HG03378 (cell line): ENCODE measurements around the gene GALNT17.

ENCODE experiments used
- ATAC-seq: cut with Tn5 transposase; IDR thresholded peaks from one replicate; pipeline ENCODE4 v1.9.1; 2021; ENCODE audit warnings: mild to moderate bottlenecking, moderate library complexity; ENCODE audit not compliant: unreplicated experiment

The GALNT17 gene

DNA sequence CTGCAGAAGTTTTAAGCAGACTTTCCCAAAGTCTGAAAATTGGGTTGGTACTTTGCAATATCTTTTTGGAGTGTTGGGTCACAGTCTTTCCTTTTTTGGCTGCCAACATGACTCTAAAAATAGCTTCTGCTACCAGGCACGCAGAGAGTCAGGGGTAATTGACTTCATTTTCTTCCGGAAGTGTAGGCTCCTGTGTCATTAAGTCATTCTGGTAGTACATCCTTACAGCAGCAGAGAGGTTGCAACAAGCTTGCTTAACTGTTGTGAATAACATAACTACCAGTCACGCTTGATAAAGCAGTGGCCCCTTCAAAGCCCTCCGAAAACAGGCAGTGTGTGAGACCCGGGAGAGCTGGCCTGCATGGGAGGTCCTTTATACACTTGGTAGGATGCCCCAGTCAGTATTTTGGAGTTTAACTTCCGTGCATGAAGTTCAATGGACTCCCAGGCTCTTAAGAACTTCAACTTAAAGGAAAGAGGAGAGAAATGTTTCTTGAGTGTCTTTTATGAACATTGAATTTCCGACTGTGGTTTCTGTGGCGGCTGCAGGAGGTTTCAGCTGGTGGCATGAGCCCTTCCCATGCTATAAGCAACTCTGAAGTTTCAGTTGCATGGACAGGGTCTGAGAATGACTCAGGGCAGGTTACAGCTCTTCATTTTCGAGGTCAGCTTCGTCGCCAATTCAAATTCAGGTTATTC, 310.7 kb downstream of the GALNT17 start:
- no peak for ATAC-seq

DNA sequence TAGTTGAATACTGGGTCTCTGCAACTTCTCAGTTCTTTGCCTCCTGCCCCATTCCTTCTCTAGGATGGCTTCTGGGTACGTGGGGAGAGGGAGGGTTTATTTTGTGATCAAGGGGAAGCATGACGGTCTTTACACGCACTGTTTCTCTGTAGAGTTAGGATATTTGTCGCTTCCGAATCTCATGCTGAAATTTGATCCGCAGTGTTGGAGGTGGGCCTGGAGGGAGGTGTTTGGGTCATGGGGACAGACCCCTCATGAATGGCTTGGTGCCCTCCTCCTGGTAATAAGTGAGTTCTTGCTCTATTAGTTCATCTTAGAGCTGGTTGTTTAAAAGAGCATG, 311.2 kb downstream of the GALNT17 start:
- ATAC-seq: no peak

DNA sequence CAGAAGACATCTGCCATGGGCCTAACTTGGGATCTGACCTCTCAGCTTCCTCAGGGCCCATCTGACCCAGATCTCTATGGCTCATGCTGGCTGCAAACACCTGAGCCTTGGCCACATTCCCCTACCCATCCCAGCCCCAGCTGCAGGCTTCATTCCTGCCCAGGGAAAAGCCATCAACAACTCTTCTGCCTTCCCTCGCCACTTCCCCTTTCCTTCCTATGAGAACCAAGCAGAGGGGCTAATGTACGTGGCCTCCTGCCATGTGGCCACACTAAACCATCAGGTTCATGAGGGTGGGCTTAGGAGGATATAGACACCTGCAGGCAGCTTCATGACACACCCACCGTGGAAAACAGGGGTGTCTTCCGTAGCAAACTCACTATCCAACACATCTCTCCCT, 312.2 kb downstream of the GALNT17 start:
- ATAC-seq: no peak

DNA sequence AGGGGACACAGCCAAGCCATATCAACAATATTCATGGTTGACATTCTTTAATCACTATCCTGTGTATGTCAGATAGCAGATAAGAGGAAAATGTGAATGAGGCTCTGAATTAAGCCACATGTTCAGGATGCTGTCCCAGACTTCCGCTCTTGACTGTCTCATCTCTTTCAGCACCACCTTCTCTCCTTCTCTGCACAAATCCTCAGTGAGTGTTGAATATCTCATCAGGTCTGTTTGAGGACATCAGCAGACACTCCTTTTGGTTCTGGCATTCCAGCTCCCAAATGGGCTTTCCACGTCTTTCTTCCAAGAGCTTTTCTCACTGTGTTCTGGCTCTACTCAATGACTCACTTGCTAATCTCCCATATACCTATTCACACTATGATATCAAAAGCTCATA, 321.7 kb downstream of the GALNT17 start:
- ATAC-seq: no peak

DNA sequence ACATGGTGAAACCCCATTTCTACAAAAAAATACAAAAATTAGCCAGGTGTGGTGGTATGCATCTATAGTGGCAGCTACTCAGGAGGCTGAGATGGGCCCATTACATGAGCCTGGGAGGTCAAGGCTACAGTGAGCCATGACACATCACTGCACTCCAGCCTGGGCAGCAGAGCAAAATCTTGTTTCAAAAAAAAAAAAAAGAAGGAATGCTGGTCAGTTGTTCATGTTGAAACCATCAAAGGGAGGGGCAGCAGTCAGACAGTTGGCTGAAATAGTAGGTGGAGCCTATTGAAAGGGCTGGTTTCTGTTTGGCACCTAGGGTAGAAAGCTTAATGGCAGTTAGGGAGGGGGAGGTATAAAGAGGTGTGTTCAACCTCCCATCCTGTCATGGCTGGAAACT, 323.0 kb downstream of the GALNT17 start:
- no peak for ATAC-seq

DNA sequence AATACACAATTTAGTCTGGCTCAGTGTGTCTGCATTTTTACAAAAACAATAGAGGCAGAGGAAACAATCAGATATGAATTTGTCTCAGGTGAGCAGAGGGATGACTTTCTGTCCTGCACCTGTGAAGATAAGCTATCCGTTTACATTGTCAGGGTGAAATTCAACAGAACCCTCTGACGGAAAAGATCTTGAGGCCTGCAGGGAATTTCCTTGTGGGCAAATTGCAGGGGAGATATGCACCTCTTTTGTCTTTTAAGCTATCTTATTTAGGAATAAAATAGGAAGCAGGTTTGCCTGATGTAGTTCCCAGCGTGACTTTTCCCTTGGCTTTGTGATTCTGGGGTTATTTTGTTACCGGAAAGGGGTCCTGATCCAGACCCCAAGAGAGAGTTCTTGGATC, 325.1 kb downstream of the GALNT17 start:
- ATAC-seq: no peak

DNA sequence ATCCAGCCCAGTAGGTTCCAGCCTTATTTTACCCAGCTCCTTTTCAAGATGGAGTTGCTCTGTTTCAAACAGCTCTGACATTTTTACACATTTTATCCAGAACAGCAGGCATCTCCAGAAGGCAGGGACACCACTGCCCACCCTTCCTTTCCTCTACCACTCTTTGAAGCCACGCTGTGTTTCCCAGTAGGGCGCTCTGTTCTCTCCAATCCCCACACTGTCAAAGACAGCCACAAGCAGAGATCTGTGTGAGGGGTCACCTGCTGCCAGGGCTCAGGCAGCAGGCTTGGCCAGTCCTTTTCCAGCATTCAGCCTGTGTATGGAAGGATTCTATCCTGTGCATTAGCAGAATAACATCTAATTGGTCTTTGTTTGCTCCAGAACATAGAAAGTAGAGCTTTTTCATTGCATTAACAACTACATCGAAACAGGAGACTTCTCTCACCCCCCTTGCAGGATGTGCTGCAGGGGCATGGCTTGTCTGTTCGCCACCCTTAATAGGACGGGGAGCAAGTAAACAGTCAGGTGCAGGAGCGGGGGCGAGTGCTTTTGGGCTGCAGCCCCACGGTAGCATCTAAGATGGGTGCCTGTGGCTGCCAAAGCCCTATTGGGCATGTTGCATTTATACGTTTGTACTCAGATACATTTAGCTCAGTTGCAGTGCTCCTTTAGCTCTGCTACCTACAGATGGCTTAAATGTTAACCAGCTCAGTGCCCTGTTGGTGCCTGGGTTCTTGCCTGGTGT, 326.1 kb downstream of the GALNT17 start:
- ATAC-seq: no peak

DNA sequence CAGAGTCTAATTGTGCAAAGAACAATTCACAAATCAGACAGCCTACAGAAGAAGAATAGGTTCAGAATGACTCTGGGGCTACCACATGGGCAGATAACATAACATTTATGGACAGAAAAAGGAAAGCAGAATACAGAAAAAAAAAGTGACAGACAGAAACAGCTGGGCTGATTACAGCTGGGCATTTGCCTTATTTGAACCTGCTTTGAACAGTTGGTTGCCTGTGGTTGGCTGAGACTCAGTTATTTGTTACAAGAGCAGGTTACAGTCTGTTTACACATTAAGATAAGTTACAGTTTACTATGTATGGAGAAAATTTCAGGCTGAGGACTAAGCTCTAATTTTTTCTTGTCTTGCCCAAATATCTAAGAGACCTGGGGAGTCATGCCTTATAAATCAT, 327.2 kb downstream of the GALNT17 start:
- ATAC-seq: no peak

DNA sequence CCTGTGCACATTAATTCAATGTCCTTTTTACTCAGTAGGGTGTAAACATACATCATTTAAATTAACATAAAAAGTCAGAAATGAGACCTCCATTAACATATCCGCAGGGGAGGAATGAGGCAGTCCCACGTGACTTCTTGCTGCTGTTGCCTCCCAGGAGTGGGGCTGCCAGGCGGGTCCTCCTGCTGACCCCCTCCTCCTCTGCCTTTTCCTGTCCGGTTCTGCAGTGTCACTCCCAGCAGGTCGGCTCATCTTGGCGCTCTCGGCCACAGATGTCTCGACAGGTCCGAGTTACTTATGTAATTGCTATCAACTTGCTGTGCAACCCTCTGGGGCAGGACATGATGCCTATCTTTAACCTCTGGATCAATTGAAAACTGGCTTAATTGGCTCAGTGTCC, 329.6 kb downstream of the GALNT17 start:
- ATAC-seq: no peak

DNA sequence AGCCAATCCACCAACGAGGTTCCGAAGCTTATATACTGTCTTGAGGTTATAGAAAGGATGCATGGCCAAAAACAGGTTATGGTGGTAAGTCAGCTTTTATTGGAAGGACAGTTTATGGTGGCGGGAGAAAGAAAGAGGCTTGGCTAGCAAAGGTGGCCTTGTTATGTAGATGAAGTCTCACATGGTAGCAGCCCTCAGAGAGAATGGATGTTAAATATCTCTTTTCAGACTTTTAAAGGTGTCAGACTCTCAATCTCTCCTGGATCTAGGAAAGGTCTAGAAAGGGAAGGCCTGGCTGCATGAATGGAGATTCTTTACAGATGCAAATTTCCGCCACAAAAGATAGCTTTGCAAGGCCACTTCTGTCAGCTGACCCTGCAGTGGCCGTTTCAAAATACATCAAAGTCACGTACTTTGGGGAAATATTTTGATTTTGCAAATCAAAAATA, 333.8 kb downstream of the GALNT17 start:
- ATAC-seq: no peak

DNA sequence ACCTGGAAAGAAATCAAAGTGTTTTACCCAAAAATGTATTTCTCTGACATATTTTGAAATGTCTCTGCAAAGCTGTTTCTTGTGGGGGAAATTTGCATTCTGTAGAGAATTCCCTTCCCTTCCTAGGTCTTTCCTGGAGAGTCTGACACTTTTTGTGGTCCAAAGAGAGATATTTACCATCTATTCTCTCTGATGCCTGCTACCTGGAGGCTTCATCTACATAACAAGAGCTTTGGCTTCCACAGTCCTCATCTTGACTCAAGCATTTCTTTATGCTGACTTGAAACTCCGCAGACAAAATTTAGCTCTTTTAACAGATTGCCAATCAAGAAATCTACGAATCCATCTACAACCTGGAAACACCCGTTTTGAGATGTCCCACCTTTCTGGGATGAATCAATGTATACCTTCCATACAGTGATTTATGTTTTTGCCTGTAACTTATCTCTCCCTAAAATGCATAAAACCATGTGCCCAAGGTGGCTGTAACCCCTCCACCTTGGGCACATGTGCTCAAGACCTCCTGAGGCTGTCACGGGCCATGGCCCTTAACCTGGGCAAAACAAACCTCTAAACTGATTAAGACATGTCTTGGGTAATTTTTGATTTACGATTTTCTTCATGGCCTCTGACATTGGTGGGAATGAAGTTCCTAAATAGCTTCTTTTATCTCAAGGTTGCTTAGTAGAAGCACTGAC, 334.7 kb downstream of the GALNT17 start:
- ATAC-seq: no peak

DNA sequence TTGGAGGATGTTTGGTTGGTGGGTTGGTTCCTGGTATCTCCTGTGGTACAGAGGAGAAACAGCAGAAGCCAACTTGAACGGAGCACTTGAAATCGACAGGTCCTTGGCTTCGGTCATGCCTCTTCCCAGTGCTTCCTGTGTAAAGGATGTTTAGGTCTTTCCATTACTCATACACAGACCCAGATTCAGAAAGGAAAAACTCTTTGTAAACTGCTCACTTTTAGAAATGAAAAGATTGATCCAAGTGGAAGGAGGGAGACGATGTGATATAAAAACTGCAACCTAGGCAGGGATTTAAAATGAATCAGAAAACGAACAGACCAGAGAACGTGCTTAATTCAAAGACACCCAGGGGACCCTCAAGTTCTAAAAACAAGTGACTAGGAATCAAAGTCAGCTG, 338.4 kb downstream of the GALNT17 start:
- no peak for ATAC-seq

DNA sequence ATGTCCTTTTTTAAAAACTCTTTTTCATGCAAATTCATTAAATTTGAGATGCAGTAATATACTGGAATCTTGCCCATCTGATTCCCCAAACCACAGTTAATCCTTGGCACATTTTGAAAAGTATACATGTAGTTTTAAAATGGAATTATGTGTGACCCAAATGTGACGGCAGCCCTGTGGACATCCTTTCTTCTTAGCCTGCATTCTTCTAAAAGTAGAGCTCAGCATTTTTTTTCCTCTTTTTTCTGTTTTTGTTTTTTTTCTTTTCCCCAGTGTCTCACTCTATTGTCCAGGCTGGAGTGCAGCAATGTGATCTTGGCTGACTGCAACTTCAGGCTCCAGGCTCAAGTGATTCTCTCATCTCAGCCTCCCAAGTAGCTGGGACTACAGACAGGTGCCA, 338.9 kb downstream of the GALNT17 start:
- no peak for ATAC-seq

DNA sequence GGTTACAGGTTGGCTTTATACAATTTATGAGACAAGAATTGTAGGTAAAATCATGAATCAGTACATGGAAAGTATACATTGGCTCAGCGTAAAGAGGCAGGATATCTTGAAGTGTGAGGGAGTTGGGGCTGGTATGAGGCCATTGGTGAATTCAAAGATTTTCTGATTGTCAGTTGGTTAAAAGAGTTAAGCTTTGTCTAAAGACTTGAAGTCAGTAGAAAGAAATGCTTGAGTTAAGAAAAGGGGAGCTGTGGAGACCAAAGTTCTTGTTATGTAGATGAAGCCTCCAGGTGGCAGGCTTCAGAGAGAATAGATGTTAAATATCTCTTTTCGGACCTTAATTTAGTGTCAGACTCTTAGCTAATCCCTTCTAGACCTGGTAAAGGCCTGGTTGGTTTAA, 341.0 kb downstream of the GALNT17 start:
- ATAC-seq: no peak

DNA sequence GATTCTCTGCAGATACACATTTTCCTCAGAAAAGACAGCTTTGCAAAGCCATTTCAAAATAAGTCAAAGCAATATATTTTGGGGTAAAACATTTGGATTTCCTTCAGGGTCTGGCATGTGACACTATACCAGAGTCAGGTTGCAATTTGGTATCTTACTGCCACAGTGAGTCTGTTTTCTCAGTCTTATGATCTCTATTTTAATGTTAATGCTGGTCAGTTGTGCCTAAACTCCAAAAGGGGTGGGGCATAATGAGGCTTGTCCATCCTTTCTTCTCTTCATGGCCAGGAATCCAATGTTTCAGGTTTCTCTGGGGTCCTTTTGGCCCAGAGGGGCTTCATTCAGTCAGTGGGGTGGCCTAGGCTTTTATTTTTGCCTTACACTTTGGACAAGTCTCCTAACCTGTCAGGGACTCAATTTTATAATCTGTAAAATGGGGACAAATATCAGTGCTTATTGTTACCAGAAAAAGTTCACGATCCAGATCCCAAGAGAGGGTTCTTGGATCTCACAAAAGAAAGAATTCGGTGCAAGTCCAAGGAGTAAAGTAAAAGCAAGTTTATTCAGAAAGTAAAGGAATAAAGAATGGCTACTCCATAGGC, 341.5 kb downstream of the GALNT17 start:
- no peak for ATAC-seq

DNA sequence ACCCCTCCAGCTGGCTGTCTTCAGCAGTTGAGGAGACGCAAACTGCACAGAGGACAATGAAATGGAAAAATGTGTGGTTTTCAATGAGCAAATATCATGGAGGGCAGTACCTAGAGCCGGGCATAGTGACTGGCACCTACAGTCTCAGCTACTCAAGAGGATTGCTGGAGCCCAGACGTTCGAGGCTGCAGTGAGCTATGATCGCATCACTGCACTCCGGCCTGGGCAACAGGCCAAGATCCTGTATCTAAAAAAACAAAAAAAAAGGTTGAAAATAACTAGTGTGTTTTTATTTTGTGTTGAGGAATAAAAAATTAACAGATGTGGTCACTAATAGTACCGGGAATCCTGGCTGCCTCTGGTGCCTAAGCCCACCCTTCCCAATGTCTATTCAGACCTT, 345.5 kb downstream of the GALNT17 start:
- no peak for ATAC-seq

DNA sequence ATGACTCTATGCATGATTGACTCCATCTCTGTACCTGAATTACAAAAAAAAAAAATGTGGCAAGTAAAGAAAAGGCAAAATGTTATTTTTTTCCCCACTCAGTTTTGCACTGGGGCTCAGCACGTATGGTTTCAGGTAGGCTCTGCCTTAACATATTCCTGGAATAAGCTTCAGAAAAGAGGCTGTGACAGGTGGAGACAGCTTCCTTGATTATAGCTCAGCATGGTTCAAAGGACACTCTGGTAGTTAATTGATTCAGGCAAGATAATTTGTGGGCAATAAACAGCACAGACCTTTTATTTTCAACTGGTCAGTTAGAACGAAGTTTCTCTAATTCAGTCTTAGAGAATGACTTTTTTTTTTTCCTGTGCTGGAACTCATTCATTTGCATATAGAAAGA, 347.3 kb downstream of the GALNT17 start:
- ATAC-seq: no peak

DNA sequence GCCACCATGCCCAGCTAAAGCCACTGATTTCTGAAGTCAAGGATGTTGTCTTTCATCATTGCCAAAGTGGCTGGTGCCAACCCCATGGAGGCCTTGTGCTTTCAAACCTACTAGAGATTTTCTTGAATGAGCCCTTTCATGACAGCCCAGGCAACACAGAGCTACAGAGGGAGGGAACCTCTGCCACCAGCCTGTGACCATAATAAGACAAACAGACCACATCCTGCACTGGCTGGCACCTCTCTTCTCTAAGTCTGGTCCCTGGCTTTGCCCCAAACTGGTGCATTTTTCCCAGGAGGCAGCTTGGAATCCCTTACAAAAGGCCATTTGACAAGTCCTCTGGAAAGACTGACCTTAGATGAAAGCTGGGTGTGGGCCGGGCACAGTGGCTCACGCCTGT, 348.8 kb downstream of the GALNT17 start:
- ATAC-seq: no peak

DNA sequence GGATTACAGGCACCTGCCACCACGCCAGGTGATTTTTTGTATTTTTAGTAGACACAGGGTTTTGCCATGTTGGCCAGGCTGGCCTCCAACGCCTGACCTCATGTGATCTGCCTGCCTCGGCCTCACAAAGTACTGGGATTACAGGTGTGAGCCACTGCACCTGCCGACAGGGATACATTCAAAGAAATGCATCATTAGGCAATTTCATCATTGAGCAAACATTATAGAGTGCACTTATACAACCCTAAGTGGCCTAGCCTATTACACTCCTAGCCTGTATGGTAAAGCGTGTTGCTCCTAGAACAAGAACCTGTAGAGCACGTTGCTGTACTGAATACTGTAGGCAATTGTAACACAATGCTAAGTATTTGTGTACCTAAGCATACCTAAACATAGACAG, 350.3 kb downstream of the GALNT17 start:
- no peak for ATAC-seq

DNA sequence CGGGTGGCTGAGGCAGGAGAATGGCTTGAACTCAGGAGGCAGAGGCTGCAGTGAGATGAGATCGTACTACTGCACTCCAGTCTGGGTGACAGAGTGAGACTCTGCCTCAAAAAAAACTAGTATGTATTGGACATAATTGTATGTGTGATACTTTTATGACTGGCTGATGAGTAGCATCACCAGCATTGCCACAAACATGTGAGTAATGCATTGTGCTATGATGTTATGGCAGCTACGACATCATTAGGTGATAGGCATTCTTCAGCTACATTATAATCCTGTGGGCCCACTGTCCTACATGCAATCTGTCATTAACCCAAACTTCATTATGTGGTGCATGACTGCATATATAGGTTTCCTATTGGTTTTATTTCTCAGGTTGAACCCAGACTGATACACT, 352.4 kb downstream of the GALNT17 start:
- no peak for ATAC-seq

DNA sequence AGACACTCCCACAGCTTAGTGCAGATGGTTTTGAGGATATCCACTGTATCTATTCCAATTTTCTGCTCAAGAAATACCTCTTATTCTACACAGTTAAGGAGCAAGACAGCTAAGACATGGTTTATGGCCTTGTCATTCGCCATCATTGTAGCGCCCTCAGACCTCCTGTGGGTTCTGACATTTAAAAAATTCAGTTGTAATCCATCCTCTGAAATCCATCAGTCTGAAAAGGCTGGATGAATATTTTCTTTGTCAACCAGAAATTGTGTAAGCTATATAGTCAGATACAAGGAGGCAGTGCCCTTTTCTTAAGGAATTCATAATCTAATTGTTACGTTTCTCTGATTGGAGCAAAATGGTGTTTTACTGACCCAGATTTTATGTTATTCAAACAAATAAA, 353.6 kb downstream of the GALNT17 start:
- ATAC-seq: no peak

DNA sequence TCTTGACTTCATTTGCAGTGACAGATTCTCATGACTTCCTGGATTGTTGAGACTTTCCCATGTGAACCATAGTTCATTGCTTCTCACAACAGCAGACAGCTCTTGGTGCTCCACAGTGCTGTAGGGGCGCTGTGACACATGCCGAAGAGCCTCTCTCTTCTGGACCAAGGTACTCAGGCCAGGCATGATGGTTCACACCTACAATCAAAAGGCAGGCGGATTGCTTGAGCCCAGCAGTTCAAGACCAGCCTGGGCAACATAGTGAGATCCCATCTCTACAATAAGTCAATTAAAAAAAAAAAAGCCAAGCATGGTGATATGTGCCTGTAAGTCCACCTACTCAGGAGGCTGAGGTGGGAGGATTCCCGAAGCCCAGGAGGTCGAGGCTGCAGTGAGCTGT, 354.5 kb downstream of the GALNT17 start:
- ATAC-seq: no peak
